GM12878 (cell line): Measurements from ENCODE around the gene SKIL. TPM values are rescaled to one million over a fixed set of nuclear protein-coding genes. Genes with fewer than 3 reads are reported as not detected.

Source experiments
- ATAC-seq: fragments of 200-7000 bp; cut with Tn5 transposase; 3 replicates; pipeline ENCODE4 v1.9.1; 2020; ENCODE audit warnings: mild to moderate bottlenecking, moderate library complexity
- BruUV-seq: library from RNA; stranded (reverse); fragments of 400-500 nt; replicated peaks from 2 replicates; lab custom pipeline; 2021; lab: Mats Ljungman, UMichigan
- CTCF ChIA-PET: fragments of 300-600 bp; sonication (Branson Sonifier 250); formaldehyde crosslinking; extraction: SDS; loops from one replicate; lab custom pipeline; 2021; ENCODE audit warnings: inconsistent platforms; lab: Yijun Ruan, JAX
- POLR2A ChIA-PET: fragments of 350-600 bp; formaldehyde crosslinking; extraction: SDS; loops from one replicate; lab custom pipeline; 2021; ENCODE audit warnings: inconsistent platforms; lab: Charles Lee
- RAD21 ChIA-PET: fragments of 300-600 bp; sonication (Branson Sonifier 250); formaldehyde crosslinking; loops from one replicate; lab custom pipeline; 2023; ENCODE audit warnings: antibody characterized with exemption; ENCODE audit not compliant: unreplicated experiment; lab: Charles Lee
- SMC1A ChIA-PET: fragments of 300-600 bp; sonication (Branson Sonifier 250); formaldehyde crosslinking; loops from one replicate; lab custom pipeline; 2023; ENCODE audit not compliant: unreplicated experiment, uncharacterized antibody; lab: Charles Lee
- DNase-seq: peaks from one replicate; pipeline ENCODE4 v3.0.0-alpha.2; 2011; ENCODE audit warnings: low read depth, low spot score
- FAIRE-seq: peaks from 3 replicates; lab custom pipeline; 2011; peaks lifted over from hg19 to GRCh38; lab: Jason Lieb, UNC
- H2AFZ ChIP-seq: 2 replicates; pipeline ENCODE4 v1.6.0; 2011; ENCODE audit warnings: low read depth, low read length, control low read depth; ENCODE audit not compliant: control insufficient read depth
- H3K27ac ChIP-seq: 2 replicates; pipeline ENCODE4 v1.5.1; 2011; ENCODE audit warnings: control low read depth; ENCODE audit not compliant: control insufficient read depth, insufficient read depth
- H3K27me3 ChIP-seq, 2 experiments: replicated peaks in 1 of 2; 2 replicates each; pipeline versions ENCODE4 v1.6.0 to v1.6.1; 2011; ENCODE audit warnings: low read length in 1 of 2; ENCODE audit not compliant: control insufficient read depth in 2 of 2, insufficient read depth in 2 of 2
- H3K36me3 ChIP-seq, 2 experiments: 2 replicates each; pipeline ENCODE4 v1.5.1; 2011; ENCODE audit warnings: low read length in 1 of 2; ENCODE audit not compliant: control insufficient read depth in 2 of 2, insufficient read depth in 2 of 2
- H3K4me1 ChIP-seq: 2 replicates; pipeline ENCODE4 v1.6.1; 2011; ENCODE audit warnings: mild to moderate bottlenecking, low read length, moderate library complexity, mixed read lengths; ENCODE audit not compliant: control insufficient read depth, insufficient read depth
- H3K4me2 ChIP-seq: 2 replicates; pipeline ENCODE4 v1.6.0; 2011; ENCODE audit warnings: control low read depth; ENCODE audit not compliant: control insufficient read depth, insufficient read depth
- H3K4me3 ChIP-seq: fragments of 200-600 bp; sonication (generic); 2 replicates; pipeline ENCODE4 v1.5.1; 2016
- H3K79me2 ChIP-seq: 2 replicates; pipeline ENCODE4 v1.6.0; 2011; ENCODE audit warnings: low read length; ENCODE audit not compliant: control insufficient read depth, insufficient read depth
- H3K9ac ChIP-seq: 2 replicates; pipeline ENCODE4 v1.8.0; 2011; ENCODE audit warnings: low read length, control low read depth, mixed read lengths; ENCODE audit not compliant: control insufficient read depth, insufficient read depth
- H3K9me3 ChIP-seq: replicated peaks from 3 replicates; pipeline ENCODE4 v1.5.1; 2011; ENCODE audit warnings: mild to moderate bottlenecking, low read length; ENCODE audit not compliant: control insufficient read depth, insufficient read depth
- H4K20me1 ChIP-seq: 2 replicates; pipeline ENCODE4 v1.6.0; 2011; ENCODE audit not compliant: control insufficient read depth, insufficient read depth
- CHD1 ChIP-seq: IDR thresholded peaks from 2 replicates; pipeline ENCODE4 v1.6.1; 2012; ENCODE audit warnings: low read depth, low read length, improper control_type of control experiment
- E2F4 ChIP-seq: IDR thresholded peaks from 2 replicates; pipeline ENCODE4 v1.6.1; 2012; ENCODE audit warnings: low read depth, low read length, improper control_type of control experiment
- GABPA ChIP-seq: IDR thresholded peaks from 2 replicates; pipeline ENCODE4 v1.6.1; 2014; ENCODE audit warnings: antibody characterized with exemption, low read depth, mild to moderate bottlenecking, inconsistent platforms
- JUNB ChIP-seq: IDR thresholded peaks from 2 replicates; pipeline ENCODE4 v1.6.1; 2016; ENCODE audit warnings: antibody characterized with exemption, mild to moderate bottlenecking
- NR2C1 ChIP-seq: fragments of 450-650 bp; IDR thresholded peaks from 2 replicates; pipeline ENCODE4 v1.6.1; 2017; ENCODE audit warnings: antibody characterized with exemption, mild to moderate bottlenecking, moderate library complexity
- PAX5 ChIP-seq: IDR thresholded peaks from 2 replicates; pipeline ENCODE4 v1.6.1; 2011; ENCODE audit warnings: low read depth, low read length, borderline replicate concordance
- RBBP5 ChIP-seq: fragments of 200-600 bp; sonication (generic); conservative IDR thresholded peaks from 2 replicates; pipeline ENCODE4 v1.6.1; 2016
- SMAD5 ChIP-seq: IDR thresholded peaks from 2 replicates; pipeline ENCODE4 v1.6.1; 2016; ENCODE audit warnings: antibody characterized with exemption, low read depth
- TAF1 ChIP-seq: IDR thresholded peaks from 2 replicates; pipeline ENCODE4 v1.6.1; 2011; ENCODE audit warnings: mild to moderate bottlenecking, low read depth, low read length, borderline replicate concordance
- TCF7 ChIP-seq: IDR thresholded peaks from 2 replicates; pipeline ENCODE4 v1.6.1; 2014; ENCODE audit warnings: antibody characterized with exemption, borderline replicate concordance
- ZBED1 ChIP-seq: IDR thresholded peaks from 2 replicates; pipeline ENCODE4 v1.6.1; 2016; ENCODE audit warnings: borderline replicate concordance
- WGBS: methylation state at CpG from one replicate; pipeline ENCODE4 v1.1.6; 2016; ENCODE audit warnings: low lambda C conversion rate; ENCODE audit not compliant: insufficient replicate concordance, insufficient coverage; ENCODE audit errors: missing lambda C conversion rate; 5-methylcytosine and 5-hydroxymethylcytosine counted together
- in situ Hi-C: fragments of 300-500 bp; cut with MboI; formaldehyde crosslinking; loops from 9 replicates; pipeline ENCODE4 v1.14.3; 2018; ENCODE audit warnings: mixed read lengths
- intact Hi-C: fragments of 100-400 bp; cut with micrococcal nuclease; formaldehyde crosslinking; loops from one replicate; pipeline ENCODE4 v1.14.2; 2022; ENCODE audit not compliant: unreplicated experiment
- polyA plus RNA-seq, 11 experiments: library from polyadenylated mRNA; depleted of rRNA in 4 of 11; unstranded in 6 of 11; stranded (reverse) in 5 of 11; fragments of >200 nt; fragmentation: Nextera tagmentation in 4 of 11; fragmentation: Illumina TruSeq in 1 of 11; extraction: Ambion mirVana in 4 of 11; extraction: Trizol in 1 of 11; gene quantifications; 1 replicate in 1 of 11; 2 replicates in 10 of 11; pipeline versions ENCODE4 v1.2.1 to v1.2.3, GENCODE V29; 2011 to 2016; ENCODE audit warnings: inconsistent platforms in 2 of 11, missing spikeins in 2 of 11, low read depth in 1 of 11
- total RNA-seq, 4 experiments: library from RNA; depleted of rRNA in 3 of 4; stranded (reverse); fragments of >200 nt in 3 of 4; fragmentation: Illumina TruSeq in 1 of 4; extraction: Trizol in 1 of 4; gene quantifications; 2 replicates each; pipeline versions ENCODE4 v1.2.1 to v1.2.3, GENCODE V29; 2013 to 2021
- TF ChIP-seq, protein P1 (sequence below): fragments of 450-650 bp; IDR thresholded peaks from 2 replicates; pipeline ENCODE4 v1.6.1; 2017; ENCODE audit warnings: mild to moderate bottlenecking, low read depth, inconsistent platforms; ENCODE audit not compliant: poor library complexity, severe bottlenecking
- TF ChIP-seq, protein P2 (sequence below): fragments of 450-650 bp; IDR thresholded peaks from 2 replicates; pipeline ENCODE4 v1.6.1; 2017; ENCODE audit warnings: borderline replicate concordance
- TF ChIP-seq, protein P3 (sequence below): fragments of 450-650 bp; IDR thresholded peaks from 2 replicates; pipeline ENCODE4 v1.6.1; 2014; ENCODE audit warnings: mild to moderate bottlenecking
- TF ChIP-seq, protein P4 (sequence below): fragments of 450-650 bp; formaldehyde crosslinking; IDR thresholded peaks from 2 replicates; pipeline ENCODE4 v1.4.0; 2022; ENCODE audit warnings: mild to moderate bottlenecking, moderate library complexity

Gene SKIL
- total and polyA plus RNA-seq, 10 of the 15 experiments (the other 5 are each of a cell fraction or from before 2014, with no cell fraction given): 2.7 to 14.8 (median 6.7) TPM

DNA sequence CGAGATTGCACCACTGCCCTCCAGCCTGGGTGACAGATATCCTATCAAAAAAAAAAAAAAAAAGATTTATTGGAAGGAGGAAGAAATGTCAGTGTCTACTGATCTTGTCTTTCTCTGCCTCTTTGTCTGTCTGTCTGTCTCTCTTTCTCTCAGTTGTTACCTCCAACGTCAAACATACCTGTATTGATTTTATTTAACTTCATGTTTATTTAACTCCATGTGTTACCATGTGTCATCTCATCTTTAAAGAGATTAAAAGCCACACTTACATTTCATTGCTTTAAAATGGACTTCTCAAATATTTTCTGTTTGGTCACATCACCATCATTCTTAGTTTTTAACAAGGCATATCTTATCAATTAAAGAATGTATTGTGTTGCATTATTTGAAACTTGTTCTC, 70.6 kb downstream of the SKIL start (continued):
- TF ChIP-seq, protein P1, sequence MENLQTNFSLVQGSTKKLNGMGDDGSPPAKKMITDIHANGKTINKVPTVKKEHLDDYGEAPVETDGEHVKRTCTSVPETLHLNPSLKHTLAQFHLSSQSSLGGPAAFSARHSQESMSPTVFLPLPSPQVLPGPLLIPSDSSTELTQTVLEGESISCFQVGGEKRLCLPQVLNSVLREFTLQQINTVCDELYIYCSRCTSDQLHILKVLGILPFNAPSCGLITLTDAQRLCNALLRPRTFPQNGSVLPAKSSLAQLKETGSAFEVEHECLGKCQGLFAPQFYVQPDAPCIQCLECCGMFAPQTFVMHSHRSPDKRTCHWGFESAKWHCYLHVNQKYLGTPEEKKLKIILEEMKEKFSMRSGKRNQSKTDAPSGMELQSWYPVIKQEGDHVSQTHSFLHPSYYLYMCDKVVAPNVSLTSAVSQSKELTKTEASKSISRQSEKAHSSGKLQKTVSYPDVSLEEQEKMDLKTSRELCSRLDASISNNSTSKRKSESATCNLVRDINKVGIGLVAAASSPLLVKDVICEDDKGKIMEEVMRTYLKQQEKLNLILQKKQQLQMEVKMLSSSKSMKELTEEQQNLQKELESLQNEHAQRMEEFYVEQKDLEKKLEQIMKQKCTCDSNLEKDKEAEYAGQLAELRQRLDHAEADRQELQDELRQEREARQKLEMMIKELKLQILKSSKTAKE: no peak
- TF ChIP-seq NR2C1: no peak
- TF ChIP-seq, all 136 proteins: peak for 0

DNA sequence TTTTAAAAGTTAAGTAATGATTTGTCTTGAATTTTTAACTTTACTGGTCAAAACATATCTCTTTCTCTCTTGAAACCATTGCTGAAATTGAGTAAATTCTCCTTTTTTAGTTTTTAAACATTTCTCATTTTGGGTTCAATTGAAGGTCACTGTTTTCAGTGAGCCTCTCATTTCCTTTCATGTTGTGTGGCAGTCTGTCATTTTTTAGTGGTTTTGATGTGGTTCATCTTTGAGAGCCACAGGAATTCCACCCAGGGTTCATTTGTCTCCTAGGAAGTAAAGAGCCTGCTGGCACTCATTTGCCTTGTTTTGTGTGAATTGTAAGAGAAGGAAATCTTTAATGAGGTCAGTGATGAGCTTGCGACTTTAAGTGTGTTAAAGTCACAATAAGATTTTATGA, 71.5 kb downstream of the SKIL start:
- SMC1A ChIA-PET: interaction anchor here (1.1 kb wide), 1 partner anchor 14 kb away, joined by 3 read pairs; no protein-coding TSS in a partner anchor
- Histone ChIP-seq H3K4me2 (peak overlapping the region; percentile 63), H3K9ac (no peak overlapping the region), H3K9me3 (no peaks in the 10 kb centered on the region), H3K79me2 (no peaks in the 10 kb centered on the region), H4K20me1 (no peaks in the 10 kb centered on the region), H3K36me3 (no peaks in the 10 kb centered on the region), H3K4me1 (peaks cover 16% of the 10 kb centered on the region), H2AFZ (no peak overlapping the region), H3K27ac (no peak overlapping the region), H3K4me3 (no peak overlapping the region), H3K27me3 (no peaks in the 10 kb centered on the region; a peak in 3 of 4 replicates)
- WGBS: 79% methylated on average over 1 of the region's 1 CpG
- BruUV-seq: no TSS peak
- RAD21 ChIA-PET: no interaction called here
- POLR2A ChIA-PET: no interaction called here
- intact Hi-C loops: loop anchor here (5.0 kb wide), 1 partner anchor 203 kb away; no protein-coding TSS in a partner anchor
- in situ Hi-C loops: no loop called here
- ATAC-seq (no peak), FAIRE-seq (peak; percentile 18), DNase-seq (no peak)
- CTCF ChIA-PET: interaction anchor here (1.1 kb wide), 1 partner anchor 15 kb away, joined by 4 read pairs; no protein-coding TSS in a partner anchor
- TF ChIP-seq ZBED1 (peak; percentile 30; the same call in 1 of the 2 replicates), TCF7 (peak; percentile 93), TAF1 (no peak), JUNB (peak; percentile 80), CHD1 (no peak), RBBP5 (no peak), E2F4 (no peak), PAX5 (no peak), SMAD5 (no peak), GABPA (peak; percentile 44; the same call in 1 of the 2 replicates)
- TF ChIP-seq, protein P2, sequence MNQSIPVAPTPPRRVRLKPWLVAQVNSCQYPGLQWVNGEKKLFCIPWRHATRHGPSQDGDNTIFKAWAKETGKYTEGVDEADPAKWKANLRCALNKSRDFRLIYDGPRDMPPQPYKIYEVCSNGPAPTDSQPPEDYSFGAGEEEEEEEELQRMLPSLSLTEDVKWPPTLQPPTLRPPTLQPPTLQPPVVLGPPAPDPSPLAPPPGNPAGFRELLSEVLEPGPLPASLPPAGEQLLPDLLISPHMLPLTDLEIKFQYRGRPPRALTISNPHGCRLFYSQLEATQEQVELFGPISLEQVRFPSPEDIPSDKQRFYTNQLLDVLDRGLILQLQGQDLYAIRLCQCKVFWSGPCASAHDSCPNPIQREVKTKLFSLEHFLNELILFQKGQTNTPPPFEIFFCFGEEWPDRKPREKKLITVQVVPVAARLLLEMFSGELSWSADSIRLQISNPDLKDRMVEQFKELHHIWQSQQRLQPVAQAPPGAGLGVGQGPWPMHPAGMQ: no peak
- TF ChIP-seq, protein P3, sequence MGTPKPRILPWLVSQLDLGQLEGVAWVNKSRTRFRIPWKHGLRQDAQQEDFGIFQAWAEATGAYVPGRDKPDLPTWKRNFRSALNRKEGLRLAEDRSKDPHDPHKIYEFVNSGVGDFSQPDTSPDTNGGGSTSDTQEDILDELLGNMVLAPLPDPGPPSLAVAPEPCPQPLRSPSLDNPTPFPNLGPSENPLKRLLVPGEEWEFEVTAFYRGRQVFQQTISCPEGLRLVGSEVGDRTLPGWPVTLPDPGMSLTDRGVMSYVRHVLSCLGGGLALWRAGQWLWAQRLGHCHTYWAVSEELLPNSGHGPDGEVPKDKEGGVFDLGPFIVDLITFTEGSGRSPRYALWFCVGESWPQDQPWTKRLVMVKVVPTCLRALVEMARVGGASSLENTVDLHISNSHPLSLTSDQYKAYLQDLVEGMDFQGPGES: no peak
- TF ChIP-seq, protein P4, sequence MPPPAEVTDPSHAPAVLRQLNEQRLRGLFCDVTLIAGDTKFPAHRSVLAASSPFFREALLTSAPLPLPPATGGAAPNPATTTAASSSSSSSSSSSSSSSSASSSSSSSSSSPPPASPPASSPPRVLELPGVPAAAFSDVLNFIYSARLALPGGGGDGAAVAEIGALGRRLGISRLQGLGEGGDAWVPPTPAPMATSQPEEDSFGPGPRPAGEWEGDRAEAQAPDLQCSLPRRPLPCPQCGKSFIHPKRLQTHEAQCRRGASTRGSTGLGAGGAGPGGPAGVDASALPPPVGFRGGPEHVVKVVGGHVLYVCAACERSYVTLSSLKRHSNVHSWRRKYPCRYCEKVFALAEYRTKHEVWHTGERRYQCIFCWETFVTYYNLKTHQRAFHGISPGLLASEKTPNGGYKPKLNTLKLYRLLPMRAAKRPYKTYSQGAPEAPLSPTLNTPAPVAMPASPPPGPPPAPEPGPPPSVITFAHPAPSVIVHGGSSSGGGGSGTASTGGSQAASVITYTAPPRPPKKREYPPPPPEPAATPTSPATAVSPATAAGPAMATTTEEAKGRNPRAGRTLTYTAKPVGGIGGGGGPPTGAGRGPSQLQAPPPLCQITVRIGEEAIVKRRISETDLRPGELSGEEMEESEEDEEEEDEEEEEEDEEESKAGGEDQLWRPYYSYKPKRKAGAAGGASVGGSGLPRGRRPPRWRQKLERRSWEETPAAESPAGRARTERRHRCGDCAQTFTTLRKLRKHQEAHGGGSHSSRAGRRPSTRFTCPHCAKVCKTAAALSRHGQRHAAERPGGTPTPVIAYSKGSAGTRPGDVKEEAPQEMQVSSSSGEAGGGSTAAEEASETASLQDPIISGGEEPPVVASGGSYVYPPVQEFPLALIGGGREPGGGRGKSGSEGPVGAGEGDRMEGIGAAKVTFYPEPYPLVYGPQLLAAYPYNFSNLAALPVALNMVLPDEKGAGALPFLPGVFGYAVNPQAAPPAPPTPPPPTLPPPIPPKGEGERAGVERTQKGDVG (CRISPR knock-in tag): no peak
